GM18861 (cell line): ENCODE results near the gene AGAP1.

ENCODE experiments used
- ATAC-seq: cut with Tn5 transposase; IDR thresholded peaks from one replicate; pipeline ENCODE4 v1.9.1; 2021; ENCODE audit not compliant: unreplicated experiment

AGAP1 gene

DNA sequence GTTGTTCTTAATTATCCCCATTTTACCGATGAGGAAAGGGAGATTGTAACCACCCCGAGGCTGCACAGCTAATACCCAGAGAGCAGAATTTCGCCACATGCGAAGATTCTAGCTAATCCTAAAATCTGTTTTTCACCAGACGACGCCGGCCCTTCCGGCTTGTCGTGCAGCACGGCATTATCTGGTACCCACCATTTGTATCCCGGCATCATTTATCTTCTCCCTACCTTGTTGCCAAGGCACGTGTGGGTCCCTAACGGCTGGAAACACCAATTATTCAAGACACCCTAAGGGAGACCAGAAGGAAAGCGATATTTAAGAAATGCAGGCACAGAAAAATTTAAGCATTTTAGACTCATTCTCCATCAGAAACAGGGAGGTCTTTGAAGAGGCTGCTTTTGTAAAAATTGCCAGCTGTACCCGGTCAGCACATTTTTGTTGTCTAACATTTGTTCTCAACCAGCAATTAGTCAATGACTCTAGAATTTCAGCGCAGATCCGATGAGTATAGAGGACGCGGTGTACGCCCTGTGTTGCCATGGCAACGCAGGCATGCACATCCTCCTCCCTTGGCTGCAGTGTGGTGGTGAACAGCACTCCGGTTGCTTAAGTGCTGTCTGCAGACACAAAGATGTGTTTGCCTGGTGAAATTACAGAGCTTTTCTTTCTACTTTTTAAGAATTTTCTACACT lies 111.6 kb downstream of the AGAP1 start:
- ATAC-seq, result no peak

DNA sequence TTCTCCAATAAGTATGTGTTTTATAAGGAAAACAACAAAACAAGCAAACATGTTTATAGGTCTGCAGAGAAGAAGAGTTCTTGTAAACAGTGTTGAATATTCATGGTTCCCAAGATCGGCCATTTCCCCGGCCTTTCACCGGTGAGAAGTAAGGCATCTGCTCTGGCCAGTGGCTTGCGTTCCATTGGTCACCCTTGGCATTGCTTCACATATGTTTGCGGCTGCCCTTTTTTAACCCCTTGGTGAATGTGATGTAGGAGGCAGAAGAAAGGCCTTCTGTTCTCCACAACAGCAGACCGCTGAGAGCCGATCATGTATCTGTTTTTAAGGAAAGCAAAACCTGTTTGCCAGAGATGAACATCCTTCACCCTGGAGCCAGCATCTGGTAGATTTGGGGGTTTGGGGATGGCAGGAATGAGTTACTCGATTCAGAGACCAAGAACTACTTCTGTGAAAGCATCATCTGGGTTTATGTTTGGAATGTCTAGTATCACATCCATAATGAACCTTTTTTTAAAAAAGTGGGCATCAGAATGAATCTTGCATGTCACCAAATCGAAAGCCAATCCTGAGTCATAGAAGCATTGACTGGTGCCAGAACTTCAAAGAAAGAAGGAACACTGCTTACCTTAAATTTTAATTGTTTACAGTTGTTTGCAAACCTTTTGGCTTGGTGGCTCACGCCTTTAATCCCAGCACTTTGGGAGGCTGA lies 112.3 kb downstream of the AGAP1 start:
- ATAC-seq, result no peak

DNA sequence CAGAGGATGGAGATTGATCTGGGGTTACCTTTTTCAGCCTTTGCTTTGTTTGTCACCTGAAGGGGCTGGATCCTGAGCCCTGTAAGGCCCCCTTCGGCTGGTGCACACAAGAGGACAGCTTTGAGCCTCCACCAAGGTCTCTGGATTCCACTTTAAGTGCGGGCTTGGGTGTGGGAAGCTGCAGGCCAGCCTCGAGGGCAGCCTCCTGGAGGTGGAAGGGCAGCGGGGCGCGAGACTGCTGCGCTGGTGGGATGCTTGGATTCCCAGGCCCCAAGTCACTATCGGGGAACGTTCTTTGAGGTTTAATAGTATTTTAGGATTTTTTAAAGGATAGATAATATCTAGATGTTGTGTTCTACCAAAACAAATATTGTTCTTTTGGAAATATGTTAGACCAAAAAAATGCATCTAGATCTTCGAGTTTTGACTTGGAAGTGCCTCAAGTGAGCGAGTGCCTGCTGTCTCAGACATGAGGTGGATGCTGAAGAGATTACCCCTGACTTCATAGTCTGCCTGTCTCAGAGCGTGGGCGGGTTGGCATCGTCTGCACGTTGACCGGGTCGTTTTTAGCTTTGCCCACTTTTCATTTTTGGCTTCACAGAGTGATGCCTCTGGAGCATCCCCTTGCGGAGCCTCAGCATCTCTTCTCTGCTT lies 113.8 kb downstream of the AGAP1 start:
- no peak for ATAC-seq

DNA sequence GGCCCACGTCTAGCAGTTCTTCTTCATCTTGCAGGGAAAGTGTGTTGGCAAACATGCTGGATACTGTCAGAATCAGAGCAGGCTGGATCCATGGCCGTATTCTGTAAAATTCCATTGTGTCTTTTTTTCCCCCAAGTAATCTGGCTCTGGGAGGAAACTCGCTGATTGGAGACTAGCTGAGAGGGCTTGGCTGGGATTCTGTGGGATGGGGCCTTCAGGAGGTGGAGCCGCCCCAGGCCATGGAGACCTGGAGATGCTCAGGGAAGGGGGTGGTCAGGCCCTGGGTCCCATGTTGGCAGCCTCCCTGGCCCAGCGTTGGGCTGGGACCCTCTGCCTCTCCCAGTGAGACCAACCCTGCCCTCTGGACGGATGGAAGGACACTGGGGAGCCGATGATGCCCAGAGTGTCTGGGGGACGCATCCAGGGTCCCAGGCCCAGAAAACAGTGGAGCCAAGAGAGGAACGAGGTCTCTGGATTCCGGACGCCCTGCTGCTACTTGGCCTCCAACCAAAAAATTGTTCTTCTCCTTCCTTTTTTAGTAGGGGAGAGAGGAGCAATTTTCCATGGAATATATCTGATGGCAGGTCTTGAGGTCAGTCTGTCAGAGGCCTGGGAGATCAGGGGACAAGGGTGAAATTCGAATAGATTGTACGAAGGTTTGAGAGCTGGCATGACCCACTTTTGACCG lies 114.5 kb downstream of the AGAP1 start:
- ATAC-seq, result no peak

DNA sequence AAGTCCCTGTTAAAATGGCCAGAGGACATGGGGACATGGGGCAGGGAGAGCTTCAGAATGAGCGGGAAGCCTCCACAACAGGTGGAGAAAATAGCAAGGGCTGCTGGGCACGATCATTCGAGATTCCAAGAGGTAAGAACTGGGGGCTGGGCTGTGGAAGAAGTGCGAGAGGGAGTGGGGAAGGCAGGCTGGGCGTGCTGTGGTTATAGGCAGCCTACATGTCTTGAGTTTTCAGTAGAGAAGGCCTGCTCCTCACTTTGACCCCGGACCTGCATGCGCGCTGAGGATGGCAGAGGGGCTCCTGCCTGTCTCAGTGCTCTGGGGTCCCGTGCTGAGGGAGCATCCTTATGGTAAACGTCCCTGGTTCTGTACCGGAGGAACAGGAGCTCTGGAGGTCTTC lies 115.5 kb downstream of the AGAP1 start:
- no peak for ATAC-seq

DNA sequence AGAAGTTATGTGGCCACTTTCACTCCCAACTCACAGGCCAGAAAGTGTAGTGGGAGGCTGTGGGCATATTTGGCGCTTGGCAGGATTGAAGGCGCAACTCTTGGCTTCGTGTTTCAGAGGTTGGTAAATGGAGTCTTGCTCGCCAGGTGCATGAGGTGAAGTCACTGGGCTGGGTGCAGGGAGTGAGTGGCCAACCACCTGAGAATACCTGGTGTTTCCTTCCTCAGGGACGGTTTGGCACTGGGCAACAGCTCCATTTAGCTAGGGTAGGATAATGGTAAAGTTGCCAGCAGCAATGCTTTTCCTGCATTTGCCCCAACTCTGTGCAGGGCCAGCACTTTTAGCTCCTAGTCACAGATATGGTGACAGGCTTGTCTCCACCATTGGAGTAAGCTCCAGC lies 115.9 kb downstream of the AGAP1 start:
- no peak for ATAC-seq

DNA sequence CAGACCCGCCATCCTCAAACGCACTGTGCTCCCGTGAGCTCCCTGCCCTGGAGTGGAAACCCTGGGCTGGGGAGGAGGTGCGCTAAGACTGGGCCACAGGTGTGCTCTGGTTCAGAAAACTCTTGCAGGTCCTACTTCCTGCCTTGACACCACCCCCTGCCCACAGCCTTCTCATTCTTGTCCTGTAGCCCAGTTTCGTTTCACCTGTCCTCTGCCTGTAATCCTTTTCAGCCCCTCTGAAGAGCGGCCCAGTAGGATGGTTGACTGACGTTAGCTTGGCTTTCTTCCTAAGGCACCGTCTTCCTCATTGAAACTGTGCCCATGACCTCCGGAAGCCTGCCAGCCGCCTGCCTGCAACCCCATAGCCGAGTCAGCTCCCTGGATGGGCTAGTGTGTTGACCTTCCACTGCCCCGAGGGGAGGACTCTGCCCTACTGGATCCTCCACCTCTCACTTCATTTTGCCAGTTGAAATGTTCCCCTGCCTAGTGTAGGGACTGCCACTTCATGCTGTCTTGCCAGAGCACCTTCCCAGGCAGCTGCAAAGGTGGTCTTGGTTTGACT lies 116.9 kb downstream of the AGAP1 start:
- ATAC-seq, result no peak

DNA sequence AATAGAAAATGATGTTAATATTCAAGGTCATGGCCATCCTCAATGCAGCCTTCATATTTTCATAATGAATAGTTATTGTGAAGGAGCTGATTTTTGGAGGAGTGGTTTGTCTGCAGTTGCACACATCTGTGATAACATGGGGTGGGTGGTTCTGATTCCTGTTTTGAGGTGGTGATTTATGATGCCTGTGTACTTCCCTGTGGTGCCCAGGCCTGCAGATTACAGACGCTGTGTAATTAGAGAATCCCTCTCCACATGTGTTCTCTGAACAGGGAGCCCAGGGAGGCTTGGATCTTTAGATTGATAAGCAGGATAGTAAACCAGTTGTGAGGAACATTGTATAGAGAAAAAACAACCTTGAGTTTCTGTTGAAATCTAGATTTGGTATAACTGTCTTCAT lies 117.5 kb downstream of the AGAP1 start:
- no peak for ATAC-seq

DNA sequence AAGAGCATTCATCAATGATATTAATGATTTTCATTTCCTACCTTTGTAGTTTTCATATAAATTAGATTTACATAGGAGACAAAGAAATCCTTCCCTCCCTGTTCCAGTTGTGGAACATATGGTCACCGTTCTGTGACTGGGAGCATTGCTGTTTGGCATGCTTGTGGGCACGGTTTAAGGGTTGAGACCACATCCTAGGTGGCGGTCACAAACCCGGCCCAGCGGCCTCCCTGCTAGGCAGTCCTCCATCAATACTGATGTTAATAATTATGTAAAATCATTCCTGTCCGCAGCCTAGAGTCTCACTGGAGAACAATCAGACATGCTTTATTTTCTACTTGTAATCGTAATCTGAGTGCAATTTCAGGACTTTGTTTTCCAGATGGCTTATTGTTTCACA lies 117.9 kb downstream of the AGAP1 start:
- ATAC-seq, result no peak

DNA sequence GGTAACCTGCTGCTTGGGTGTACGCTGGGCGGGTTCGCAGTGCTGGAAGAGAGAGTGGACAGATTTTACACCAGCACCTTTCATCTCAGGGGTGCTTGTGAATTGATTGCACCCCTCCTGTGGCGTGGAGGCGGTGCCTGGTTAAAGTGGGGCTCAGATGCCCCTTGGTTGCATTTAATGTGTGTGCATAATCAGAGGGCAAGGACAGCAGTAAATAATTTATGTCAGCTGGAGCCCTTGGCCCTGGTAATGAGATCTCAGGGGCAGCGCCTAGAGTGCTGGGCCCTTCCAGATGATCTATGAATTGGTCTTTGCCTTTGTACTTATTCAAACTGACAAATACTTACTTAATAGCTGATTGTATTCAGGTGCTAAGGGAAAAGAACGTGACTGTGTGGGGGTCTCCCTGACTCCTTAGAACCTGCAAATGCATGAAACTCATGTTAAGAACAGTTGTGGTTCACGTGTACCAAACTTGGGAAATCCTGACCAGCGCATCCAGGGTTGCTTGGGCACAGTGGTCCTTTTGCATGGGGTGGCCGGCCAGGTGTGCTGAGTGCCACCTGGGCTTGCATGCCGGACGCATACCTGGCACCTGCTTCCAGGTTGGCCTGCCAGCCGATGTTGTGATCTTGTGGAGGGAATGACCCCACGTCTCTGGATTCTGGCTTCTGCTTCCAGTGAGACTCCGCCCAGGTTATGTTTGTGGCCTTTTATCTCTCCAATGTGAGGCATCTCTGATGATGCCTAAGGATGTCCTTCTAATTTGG lies 118.5 kb downstream of the AGAP1 start:
- ATAC-seq, result no peak

DNA sequence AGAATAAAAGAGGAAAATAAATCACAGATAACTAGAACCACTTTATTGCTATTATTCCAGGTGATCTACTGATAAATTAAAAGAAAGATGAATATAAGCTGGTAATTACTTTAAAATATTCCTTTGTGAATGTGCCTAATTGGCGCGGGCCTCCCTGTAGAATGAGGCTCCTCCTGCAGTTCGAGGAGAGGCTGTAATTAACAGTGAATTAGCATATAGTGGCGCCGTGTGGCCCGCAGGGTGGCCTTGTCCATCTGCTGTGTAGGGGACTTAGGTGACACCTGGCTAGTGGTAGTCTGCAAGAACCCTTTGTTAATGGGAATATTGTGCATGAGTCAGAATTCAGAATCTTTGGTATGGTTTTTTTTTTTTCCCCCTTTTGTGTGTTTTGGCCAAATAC lies 119.8 kb downstream of the AGAP1 start:
- no peak for ATAC-seq

DNA sequence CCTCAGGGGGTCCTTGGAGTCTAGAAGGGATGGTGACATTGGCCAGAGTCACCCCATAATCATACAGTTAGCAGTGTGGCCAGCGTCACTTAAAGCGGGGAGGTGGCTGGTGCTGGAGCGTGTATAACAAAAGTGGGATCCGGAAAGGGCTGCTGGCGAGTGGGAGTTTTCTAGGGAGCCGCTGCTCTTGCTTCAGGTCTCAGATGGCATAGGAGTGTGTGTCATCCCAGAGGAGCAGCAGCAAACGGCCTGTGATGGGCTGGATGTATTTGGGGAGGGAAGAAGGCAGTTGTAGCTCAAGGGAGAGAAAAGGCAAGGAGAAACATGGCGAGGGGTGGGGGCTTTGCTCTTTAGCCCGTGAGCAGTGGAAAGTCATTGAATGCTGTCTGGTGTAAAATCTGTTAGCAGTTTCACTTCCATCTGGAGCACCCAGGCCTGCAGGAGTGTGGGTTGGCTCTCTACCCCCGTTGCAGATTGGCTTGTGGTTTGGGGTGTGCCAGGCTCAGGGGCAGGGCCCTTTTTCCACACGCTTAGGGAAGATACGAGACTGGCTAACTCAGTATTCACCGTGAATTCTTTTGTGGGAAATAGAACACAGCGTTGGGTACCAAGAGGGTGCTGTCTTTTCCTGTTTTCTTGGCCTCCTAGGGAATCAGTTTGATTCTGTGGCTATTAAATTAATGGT lies 120.5 kb downstream of the AGAP1 start:
- ATAC-seq, result no peak

DNA sequence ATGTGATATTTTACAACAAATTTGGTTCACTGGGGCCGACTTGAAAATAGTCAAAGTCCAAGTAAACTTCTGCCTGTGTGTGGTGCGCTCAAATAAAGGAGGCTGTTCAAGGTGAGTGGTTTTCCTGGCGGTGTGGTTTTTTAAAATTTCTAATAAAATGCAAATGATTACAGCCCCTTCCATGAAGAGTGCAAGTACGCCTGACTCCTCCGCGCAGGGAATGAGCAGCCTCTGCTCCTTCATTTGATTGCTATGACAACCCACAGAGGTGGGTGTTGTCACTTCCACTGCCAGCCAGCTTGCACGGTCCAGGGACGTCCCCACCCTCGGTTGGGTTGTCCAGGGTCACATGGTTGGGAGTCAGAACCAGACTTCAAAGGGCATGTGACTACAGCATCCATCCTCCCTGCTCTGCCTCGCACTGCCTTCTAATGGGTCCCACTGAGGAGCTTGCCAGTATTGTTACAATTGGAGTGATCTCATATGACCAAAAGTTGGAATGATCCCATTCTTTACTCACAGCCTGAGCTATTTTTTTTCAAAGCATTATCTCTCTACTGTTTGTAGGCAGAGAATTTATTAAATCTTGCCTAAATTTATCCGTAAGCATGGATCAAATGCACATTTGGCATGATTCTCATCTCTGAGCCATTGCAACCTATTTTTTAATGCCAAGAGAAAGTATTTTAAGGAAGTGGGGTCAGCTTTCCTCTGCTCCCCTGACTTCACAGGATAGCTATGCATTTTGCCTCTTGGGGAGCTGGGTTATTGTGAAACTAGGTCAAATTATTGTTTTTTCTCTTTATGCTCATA lies 121.3 kb downstream of the AGAP1 start:
- ATAC-seq, result no peak

DNA sequence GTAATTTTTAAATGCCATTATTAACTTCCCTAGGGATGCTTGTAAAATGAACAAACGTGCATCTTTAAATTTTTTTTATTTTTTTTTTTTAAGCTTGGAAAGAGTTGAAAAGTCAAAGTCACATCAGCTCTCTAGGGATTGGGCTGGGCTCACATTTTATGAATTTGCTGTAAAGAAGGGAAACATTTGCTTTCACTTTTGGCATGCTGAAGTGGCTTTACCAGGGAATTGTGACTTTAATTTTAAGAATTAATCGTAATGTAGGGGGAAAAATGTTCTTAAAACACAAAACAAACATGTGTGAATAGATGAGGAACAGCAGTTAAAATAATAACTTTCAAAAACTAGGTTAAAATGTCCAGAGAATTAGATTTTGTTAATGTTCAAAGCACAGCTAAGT lies 123.0 kb downstream of the AGAP1 start:
- ATAC-seq, result no peak

DNA sequence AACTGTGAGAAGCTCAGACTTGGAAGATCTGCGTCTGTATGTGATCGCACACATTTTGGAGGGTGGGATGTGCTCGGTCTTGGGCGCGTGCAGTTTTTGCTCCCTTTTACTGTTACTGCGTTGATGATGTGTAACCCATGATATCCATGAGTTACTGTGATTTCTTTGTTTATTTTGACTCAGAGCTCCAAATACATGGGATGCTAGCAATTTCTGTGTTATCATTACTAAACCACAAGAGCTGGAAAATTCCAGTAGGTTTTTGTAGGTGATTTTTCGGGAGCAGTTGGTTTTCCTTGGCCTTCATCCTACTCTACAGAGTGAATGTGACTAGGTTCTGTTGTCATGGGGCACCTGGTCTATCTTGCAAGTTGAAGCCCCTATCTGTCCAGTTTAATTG lies 124.2 kb downstream of the AGAP1 start:
- ATAC-seq, result no peak

DNA sequence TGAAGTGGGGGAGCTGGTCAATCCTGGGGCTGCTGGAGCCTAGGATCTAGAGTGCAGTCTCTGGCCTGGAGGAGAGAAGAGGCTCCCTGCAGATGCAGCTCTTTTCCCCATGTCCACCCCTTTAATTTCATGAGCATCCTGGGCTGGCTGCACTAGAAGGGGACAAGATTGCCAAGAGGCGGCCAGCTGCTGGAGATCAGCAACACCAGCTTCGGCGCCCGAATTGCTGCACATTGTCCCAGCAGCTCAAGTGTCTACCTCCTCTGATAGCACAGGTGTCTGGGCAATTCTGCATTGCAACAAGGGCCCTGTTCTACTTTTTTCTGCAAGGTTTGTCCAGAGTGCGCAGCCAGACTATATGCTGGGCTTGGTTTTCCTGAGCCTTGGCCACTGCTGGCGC lies 125.7 kb downstream of the AGAP1 start:
- no peak for ATAC-seq

DNA sequence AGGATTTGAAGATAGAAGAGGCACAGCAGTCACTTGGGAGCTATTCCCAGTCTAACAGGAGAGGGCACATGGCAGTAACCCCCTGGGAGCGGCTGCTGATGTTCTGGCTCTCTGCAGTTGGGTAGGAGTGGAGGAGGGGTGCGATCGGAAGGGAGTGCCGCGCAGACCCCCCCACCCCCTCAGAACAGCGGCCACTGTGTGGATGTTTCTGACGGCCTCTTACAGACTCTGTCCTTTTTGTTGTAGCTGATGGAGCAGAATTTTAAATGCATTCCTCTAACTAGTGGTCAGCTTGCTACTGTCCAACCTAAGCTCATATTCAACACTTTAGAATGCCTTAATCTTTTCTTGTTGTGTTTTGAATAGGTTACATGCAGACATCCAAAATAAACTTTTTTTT lies 127.9 kb downstream of the AGAP1 start:
- ATAC-seq, result no peak

DNA sequence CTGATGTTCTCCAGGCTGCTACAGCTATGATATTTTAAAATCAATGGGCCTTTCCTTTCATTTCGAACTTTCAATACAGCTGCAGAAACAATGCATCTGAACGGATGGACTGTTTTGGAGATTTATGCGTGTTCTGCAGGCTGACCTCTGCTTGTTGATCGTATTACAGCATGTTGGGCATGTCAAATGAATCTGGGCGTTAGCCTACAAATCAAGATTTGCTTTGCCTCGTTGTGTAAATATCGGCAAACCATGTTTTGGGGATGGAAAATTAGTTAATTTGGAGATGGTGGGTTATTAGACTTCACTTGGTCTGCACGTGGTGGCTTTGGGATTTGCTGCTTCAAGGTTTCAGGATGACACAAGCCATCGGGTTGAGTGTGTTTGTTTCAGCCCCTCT lies 129.3 kb downstream of the AGAP1 start:
- ATAC-seq, result no peak

DNA sequence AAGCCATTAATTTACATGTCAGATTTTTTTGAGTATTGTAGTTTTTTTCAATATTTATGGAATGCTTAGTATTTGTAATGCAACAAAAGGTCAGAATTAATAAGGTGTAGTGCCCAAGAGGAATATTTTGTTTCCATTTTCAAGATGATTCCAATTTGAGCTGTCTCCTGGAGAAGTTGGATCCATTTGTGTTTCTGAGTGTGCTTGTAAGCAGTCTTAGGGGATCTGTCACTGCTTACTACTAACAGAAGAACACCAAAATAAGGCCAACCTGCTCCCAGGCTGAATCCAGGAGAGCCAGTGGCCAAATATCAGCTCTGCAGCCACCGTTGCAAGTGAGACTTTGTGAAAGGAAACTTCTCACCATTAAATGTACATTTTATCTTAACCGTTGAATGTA lies 129.9 kb downstream of the AGAP1 start:
- no peak for ATAC-seq
